ENCODE measurements around the gene MAP3K6. TPM values are rescaled to one million over a fixed set of nuclear protein-coding genes. Genes with fewer than 3 reads are reported as not detected.

The MAP3K6 gene
- total and polyA plus RNA-seq, 2 donors (not counting 3 experiments of a cell fraction or from before 2014, with no cell fraction given) = 9.9 to 12.4 TPM

- Histone ChIP-seq H3K27me3 (ENCODE audit: control insufficient read depth in 2 of 2, insufficient read depth in 2 of 2, low read length in 2 of 2) (no peaks in the 10 kb centered on the region), H3K9me3 (replicated peaks; ENCODE audit: control insufficient read depth, insufficient read depth, low read length) (no peaks in the 10 kb centered on the region), H4K20me1 (replicated peaks; ENCODE audit: control insufficient read depth, extremely low read depth, insufficient read depth, low read length) (no peaks in the 10 kb centered on the region), H3K4me3 (replicated peaks in 1 of 3; ENCODE audit: insufficient read depth in 1 of 3, low read depth in 1 of 3, low read length in 3 of 3) (no peak overlapping the region), H2AFZ (ENCODE audit: low read depth, low read length) (no peak overlapping the region), H3K9me1 (replicated peaks; ENCODE audit: control insufficient read depth, extremely low read depth, insufficient read depth, low read length) (no peaks in the 10 kb centered on the region), H3K4me2 (ENCODE audit: insufficient read depth, low read length) (no peak overlapping the region), H3K36me3 (ENCODE audit: control insufficient read depth in 2 of 2, extremely low read depth in 1 of 2, insufficient read depth in 2 of 2, low read length in 2 of 2) (no peaks in the 10 kb centered on the region), H3K4me1 (ENCODE audit: control insufficient read depth, extremely low read depth, insufficient read depth, low read length) (peaks cover 4% of the 10 kb centered on the region), H3K79me2 (ENCODE audit: control insufficient read depth, insufficient read depth, low read length) (no peaks in the 10 kb centered on the region), H3K9ac (replicated peaks; ENCODE audit: extremely low read depth, insufficient read depth, low read length) (no peak overlapping the region), H3K27ac (ENCODE audit: insufficient read depth, low read depth, low read length) (no peak overlapping the region)
- TF ChIP-seq, protein P1, sequence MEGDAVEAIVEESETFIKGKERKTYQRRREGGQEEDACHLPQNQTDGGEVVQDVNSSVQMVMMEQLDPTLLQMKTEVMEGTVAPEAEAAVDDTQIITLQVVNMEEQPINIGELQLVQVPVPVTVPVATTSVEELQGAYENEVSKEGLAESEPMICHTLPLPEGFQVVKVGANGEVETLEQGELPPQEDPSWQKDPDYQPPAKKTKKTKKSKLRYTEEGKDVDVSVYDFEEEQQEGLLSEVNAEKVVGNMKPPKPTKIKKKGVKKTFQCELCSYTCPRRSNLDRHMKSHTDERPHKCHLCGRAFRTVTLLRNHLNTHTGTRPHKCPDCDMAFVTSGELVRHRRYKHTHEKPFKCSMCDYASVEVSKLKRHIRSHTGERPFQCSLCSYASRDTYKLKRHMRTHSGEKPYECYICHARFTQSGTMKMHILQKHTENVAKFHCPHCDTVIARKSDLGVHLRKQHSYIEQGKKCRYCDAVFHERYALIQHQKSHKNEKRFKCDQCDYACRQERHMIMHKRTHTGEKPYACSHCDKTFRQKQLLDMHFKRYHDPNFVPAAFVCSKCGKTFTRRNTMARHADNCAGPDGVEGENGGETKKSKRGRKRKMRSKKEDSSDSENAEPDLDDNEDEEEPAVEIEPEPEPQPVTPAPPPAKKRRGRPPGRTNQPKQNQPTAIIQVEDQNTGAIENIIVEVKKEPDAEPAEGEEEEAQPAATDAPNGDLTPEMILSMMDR (IDR thresholded peaks at IDR 0.05; ENCODE audit: extremely low read depth in 1 of 2, insufficient read depth in 1 of 2, low read depth in 1 of 2, low read length in 2 of 2) = no peak
- TF ChIP-seq POLR2A (IDR thresholded peaks at IDR 0.05; ENCODE audit: low read depth, low read length) (no peak), GATA2 (IDR thresholded peaks at IDR 0.05; ENCODE audit: insufficient read depth, insufficient read length, low read depth, low read length) (no peak), FOS (IDR thresholded peaks at IDR 0.05; ENCODE audit: borderline replicate concordance, insufficient read depth, low read length) (no peak)
- ChIA-PET POLR2A (no interaction called here), CTCF (interaction anchor here (1.3 to 6.6 kb wide), 3 partner anchors 104 to 205 kb away, joined by 3 to 61 read pairs (median 4); partner anchors contain the start of gene AHDC1)
- intact Hi-C loops (cut with micrococcal nuclease) = no loop called here
- no TSS peak for BruUV-seq (replicated peaks)
- no peak for FAIRE-seq
- dilution Hi-C loops (cut with MboI; ENCODE audit: extremely low pct_ligation_motif_present, low sequenced_read_pairs) = loop anchor here (25.0 kb wide), 1 partner anchor 187 kb away; no protein-coding TSS in a partner anchor
- no peak for DNase-seq (ENCODE audit: low read depth, low spot score)
These were observed 33.6 kb upstream of the MAP3K6 start for GRCh38 chr1:27400082-27400962.

Data from endothelial cell of umbilical vein (primary cell).